Osteocyte (in vitro differentiated cells): ENCODE measurements around the gene ZNF132. TPM values are rescaled to one million over a fixed set of nuclear protein-coding genes. Genes with fewer than 3 reads are reported as not detected.

Experiments used
- DNase-seq: peaks from one replicate; pipeline ENCODE4 v3.0.0; 2021; ENCODE audit warnings: mixed read lengths; ENCODE audit not compliant: unreplicated experiment; ENCODE audit errors: extremely low spot score
- H3K27ac Mint-ChIP-seq: one replicate; pipeline ENCODE4 v1.8.0; 2021; ENCODE audit warnings: mild to moderate bottlenecking, mixed read lengths; ENCODE audit not compliant: unreplicated experiment
- H3K27me3 Mint-ChIP-seq: one replicate; pipeline ENCODE4 v1.8.0; 2021; ENCODE audit warnings: mixed read lengths; ENCODE audit not compliant: unreplicated experiment
- H3K36me3 Mint-ChIP-seq: one replicate; pipeline ENCODE4 v1.8.0; 2021; ENCODE audit warnings: mixed read lengths; ENCODE audit not compliant: unreplicated experiment
- H3K4me1 Mint-ChIP-seq: one replicate; pipeline ENCODE4 v1.8.0; 2021; ENCODE audit warnings: mixed read lengths; ENCODE audit not compliant: unreplicated experiment
- H3K4me3 Mint-ChIP-seq: one replicate; pipeline ENCODE4 v1.8.0; 2021; ENCODE audit warnings: mild to moderate bottlenecking, moderate library complexity, mixed read lengths; ENCODE audit not compliant: unreplicated experiment
- H3K9me3 Mint-ChIP-seq: one replicate; pipeline ENCODE4 v1.8.0; 2021; ENCODE audit warnings: mixed read lengths; ENCODE audit not compliant: unreplicated experiment
- microRNA-seq: library from miRNA; unstranded; fragments of <30 nt; microRNA quantifications from one replicate; pipeline ENCODE4 v1.1.0, GENCODE V29; 2020; ENCODE audit not compliant: unreplicated experiment
- total RNA-seq: library from RNA; stranded (reverse); gene quantifications from 2 replicates; pipeline ENCODE4 v1.2.1, GENCODE V29; 2021
- TF ChIP-seq, protein P1 (sequence below): fragments of 200-600 bp; sonication (generic); IDR thresholded peaks from 2 replicates; pipeline ENCODE4 v1.5.0; 2021; ENCODE audit warnings: antibody characterized with exemption, mild to moderate bottlenecking, moderate library complexity

ZNF132 gene
- total RNA-seq, 1 donor from 2014 or later: 1.2 TPM

GRCh38 chr19:58385891-58386575 lies 53.9 kb downstream of the ZNF132 start:
- no peak for DNase-seq
- Mint-ChIP-seq H3K36me3 (peaks cover 18% of the 10 kb centered on the region), H3K4me3 (peak overlapping the region; percentile 91), H3K9me3 (no peaks in the 10 kb centered on the region), H3K4me1 (peaks cover 42% of the 10 kb centered on the region), H3K27me3 (no peaks in the 10 kb centered on the region), H3K27ac (peak overlapping the region; percentile 99)
- TF ChIP-seq, protein P1, sequence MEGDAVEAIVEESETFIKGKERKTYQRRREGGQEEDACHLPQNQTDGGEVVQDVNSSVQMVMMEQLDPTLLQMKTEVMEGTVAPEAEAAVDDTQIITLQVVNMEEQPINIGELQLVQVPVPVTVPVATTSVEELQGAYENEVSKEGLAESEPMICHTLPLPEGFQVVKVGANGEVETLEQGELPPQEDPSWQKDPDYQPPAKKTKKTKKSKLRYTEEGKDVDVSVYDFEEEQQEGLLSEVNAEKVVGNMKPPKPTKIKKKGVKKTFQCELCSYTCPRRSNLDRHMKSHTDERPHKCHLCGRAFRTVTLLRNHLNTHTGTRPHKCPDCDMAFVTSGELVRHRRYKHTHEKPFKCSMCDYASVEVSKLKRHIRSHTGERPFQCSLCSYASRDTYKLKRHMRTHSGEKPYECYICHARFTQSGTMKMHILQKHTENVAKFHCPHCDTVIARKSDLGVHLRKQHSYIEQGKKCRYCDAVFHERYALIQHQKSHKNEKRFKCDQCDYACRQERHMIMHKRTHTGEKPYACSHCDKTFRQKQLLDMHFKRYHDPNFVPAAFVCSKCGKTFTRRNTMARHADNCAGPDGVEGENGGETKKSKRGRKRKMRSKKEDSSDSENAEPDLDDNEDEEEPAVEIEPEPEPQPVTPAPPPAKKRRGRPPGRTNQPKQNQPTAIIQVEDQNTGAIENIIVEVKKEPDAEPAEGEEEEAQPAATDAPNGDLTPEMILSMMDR: no peak

DNA sequence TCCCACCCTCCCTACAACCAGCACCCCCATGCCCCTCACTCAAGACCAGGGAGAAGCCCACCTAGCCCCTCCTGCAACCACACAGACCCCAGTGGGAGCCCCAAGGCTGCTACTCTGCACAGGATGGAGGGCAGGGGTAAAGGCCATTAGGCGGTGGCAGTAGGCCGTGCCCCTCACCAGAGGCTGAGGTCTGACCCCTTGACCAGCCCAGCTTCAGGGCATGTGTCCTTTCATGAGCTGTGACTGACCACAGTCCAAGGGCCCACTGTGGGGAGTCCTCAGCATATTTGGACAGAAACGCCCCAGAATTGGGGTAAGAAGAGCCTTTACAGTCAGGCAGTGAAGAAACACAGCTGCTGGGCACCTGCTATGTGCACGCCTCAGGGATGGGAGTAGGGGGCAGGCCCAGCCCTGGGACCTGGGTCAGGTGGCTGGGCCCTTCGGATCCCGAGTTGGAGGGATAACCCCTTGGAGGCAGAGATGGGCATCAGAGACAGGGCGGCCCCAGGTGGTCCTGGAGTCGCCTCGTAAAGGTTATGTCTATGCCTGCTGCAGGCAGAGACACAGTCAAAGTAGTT lies 54.6 kb downstream of the ZNF132 start:
- Mint-ChIP-seq H3K4me1 (peaks cover 43% of the 10 kb centered on the region), H3K27ac (peak overlapping the region; percentile 99), H3K9me3 (no peaks in the 10 kb centered on the region), H3K27me3 (no peaks in the 10 kb centered on the region), H3K36me3 (peaks cover 13% of the 10 kb centered on the region), H3K4me3 (peak overlapping the region; percentile 91)
- TF ChIP-seq, protein P1: no peak
- no peak for DNase-seq

- Mint-ChIP-seq H3K36me3 (peaks cover 3% of the 10 kb centered on the region), H3K27me3 (no peaks in the 10 kb centered on the region), H3K4me3 (no peak overlapping the region), H3K9me3 (no peaks in the 10 kb centered on the region), H3K27ac (no peak overlapping the region), H3K4me1 (peaks cover 39% of the 10 kb centered on the region)
- no peak for DNase-seq
- TF ChIP-seq, protein P1: no peak
Measured at GRCh38 chr19:58382997-58383603, 56.9 kb downstream of the ZNF132 start.

Small RNA genes within 50 kb of the gene (microRNA-seq; reads per million reads assigned to microRNA genes)
- gene MIR4754: not detected

Other genes with a start within 250 kb of the ZNF132 start
- 25.2 and 25.7 TPM in 2 replicates for gene ZNF544, start 211.2 kb downstream of the ZNF132 start, total RNA-seq
- gene ZNF8, start 161.2 kb downstream of the ZNF132 start, total RNA-seq: 10.7 and 10.9 TPM in 2 replicates
- 28.7 and 36.2 TPM in 2 replicates for gene ERVK3-1, start 134.8 kb downstream of the ZNF132 start, total RNA-seq
- gene ZSCAN22, start 113.2 kb downstream of the ZNF132 start, total RNA-seq: 3.7 and 4.1 TPM in 2 replicates
- 39.8 and 40.0 TPM in 2 replicates for gene A1BG, start 86.7 kb downstream of the ZNF132 start, total RNA-seq
- gene ZNF497, start 77.4 kb downstream of the ZNF132 start, total RNA-seq: 1.4 and 2.7 TPM in 2 replicates
- 2.5 and 3.0 TPM in 2 replicates for gene ZNF837, start 59.1 kb downstream of the ZNF132 start, total RNA-seq
- 933 and 942 TPM in 2 replicates for gene RPS5, start 52.9 kb downstream of the ZNF132 start, total RNA-seq
- gene RNF225, start 44.5 kb downstream of the ZNF132 start, total RNA-seq: not detected in 2 replicates
- gene ZNF584, start 31.5 kb downstream of the ZNF132 start, total RNA-seq: 11.8 and 12.1 TPM in 2 replicates
- gene ZNF324B, start 11.5 kb upstream of the ZNF132 start, total RNA-seq: 7.4 and 8.2 TPM in 2 replicates
- gene ZNF324, start 26.9 kb upstream of the ZNF132 start, total RNA-seq: 12.9 and 14.8 TPM in 2 replicates
- 15.5 and 15.9 TPM in 2 replicates for gene ZNF446, start 36.2 kb upstream of the ZNF132 start, total RNA-seq
- gene SLC27A5, start 71.8 kb upstream of the ZNF132 start, total RNA-seq: 7.5 and 8.8 TPM in 2 replicates
- gene ZBTB45, start 79.7 kb upstream of the ZNF132 start, total RNA-seq: 16.7 and 17.2 TPM in 2 replicates
- gene TRIM28, start 103.9 kb upstream of the ZNF132 start, total RNA-seq: 333 and 354 TPM in 2 replicates
- gene CHMP2A, start 115.0 kb upstream of the ZNF132 start, total RNA-seq: 130 and 132 TPM in 2 replicates
- 76.2 and 78.3 TPM in 2 replicates for gene UBE2M, start 118.5 kb upstream of the ZNF132 start, total RNA-seq
- 25.3 and 30.9 TPM in 2 replicates for gene MZF1, start 133.2 kb upstream of the ZNF132 start, total RNA-seq